HL-60 (cell line): ENCODE measurements around the gene TRERF1.
A peak's percentile ranks its signal among the peaks of the same experiment; 100 is the strongest.

Source experiments
- POLR2AphosphoS5 ChIP-seq: IDR thresholded peaks from 2 replicates; pipeline ENCODE4 v1.6.1; 2012; ENCODE audit warnings: low read depth
- TF ChIP-seq, protein P1 (sequence below): IDR thresholded peaks from one replicate; pipeline ENCODE4 v1.5.1; 2011; ENCODE audit warnings: low read length, control low read depth, inconsistent platforms; ENCODE audit not compliant: insufficient read depth

DNA sequence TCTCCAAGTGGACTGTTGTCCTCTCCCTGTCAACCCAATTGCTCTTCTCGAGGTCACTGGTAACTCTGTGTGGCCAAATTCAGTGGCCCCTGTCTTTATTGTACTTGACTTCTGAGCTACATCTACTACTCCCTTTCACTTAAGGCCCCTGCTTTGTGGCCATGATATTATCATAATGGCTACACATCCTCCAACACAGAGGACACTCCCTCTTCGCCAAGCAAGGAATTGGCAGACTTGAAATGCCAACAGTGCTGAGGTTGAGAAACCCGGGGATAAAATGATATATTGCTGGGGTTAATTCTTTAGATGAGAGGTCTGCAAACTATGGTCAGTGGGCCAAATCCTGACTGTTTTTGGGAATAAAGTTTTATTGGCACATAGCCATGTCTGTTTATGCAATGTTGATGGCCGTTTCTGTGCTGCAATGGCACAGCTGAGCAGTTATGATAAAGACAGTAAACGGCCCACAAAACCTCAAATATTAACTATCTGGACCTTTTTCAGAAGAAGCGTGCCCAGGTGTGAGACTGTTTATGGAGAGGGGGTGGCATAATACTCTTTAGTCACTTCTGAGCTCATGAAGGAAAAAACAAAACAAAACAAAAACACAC, 222.1 kb downstream of the TRERF1 start:
- TF ChIP-seq, protein P1, sequence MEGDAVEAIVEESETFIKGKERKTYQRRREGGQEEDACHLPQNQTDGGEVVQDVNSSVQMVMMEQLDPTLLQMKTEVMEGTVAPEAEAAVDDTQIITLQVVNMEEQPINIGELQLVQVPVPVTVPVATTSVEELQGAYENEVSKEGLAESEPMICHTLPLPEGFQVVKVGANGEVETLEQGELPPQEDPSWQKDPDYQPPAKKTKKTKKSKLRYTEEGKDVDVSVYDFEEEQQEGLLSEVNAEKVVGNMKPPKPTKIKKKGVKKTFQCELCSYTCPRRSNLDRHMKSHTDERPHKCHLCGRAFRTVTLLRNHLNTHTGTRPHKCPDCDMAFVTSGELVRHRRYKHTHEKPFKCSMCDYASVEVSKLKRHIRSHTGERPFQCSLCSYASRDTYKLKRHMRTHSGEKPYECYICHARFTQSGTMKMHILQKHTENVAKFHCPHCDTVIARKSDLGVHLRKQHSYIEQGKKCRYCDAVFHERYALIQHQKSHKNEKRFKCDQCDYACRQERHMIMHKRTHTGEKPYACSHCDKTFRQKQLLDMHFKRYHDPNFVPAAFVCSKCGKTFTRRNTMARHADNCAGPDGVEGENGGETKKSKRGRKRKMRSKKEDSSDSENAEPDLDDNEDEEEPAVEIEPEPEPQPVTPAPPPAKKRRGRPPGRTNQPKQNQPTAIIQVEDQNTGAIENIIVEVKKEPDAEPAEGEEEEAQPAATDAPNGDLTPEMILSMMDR, result no peak
- TF ChIP-seq POLR2AphosphoS5, result peak; percentile 3; the same call in 1 of the 2 replicates
